Bronchial epithelial cell (primary cell): ENCODE results near the gene CHCHD10. TPM values are rescaled to one million over a fixed set of nuclear protein-coding genes. Genes with fewer than 3 reads are reported as not detected.

ENCODE experiments used
- DNase-seq: peaks from one replicate; pipeline ENCODE4 v3.0.0-alpha.2; 2010; ENCODE audit warnings: low read depth
- FAIRE-seq: peaks from 2 replicates; lab custom pipeline; 2011; peaks lifted over from hg19 to GRCh38; lab: Jason Lieb, UNC
- H3K27me3 ChIP-seq: 2 replicates; pipeline ENCODE4 v1.5.1; 2011; ENCODE audit warnings: low read length; ENCODE audit not compliant: control insufficient read depth, insufficient read depth
- H3K36me3 ChIP-seq: 2 replicates; pipeline ENCODE4 v1.5.1; 2011; ENCODE audit warnings: low read length; ENCODE audit not compliant: control insufficient read depth, insufficient read depth
- H3K4me3 ChIP-seq: 2 replicates; pipeline ENCODE4 v1.5.1; 2011; ENCODE audit warnings: mild to moderate bottlenecking, low read depth, low read length, control low read depth
- CTCF ChIP-seq: IDR thresholded peaks from 2 replicates; pipeline ENCODE4 v1.5.1; 2011; ENCODE audit warnings: mild to moderate bottlenecking, moderate library complexity, low read length, control low read depth, inconsistent platforms; ENCODE audit not compliant: insufficient read depth, severe bottlenecking
- total RNA-seq: library from RNA; depleted of rRNA; stranded (reverse); fragments of >200 nt; gene quantifications from 2 replicates; pipeline ENCODE4 v1.2.1, GENCODE V29; 2014

Gene CHCHD10
- 4.5 and 11.5 TPM in 2 replicates for total RNA-seq

GRCh38 chr22:23767673-23768548 lies at the start of gene CHCHD10:
TSS of gene CHCHD10 (minus strand) at chr22:23767972. CDS start at chr22:23767874, 98 bp downstream.
- peak; percentile 83 for TF ChIP-seq CTCF
- DNase-seq (peak; percentile 19), FAIRE-seq (no peak)
- no peaks in the 10 kb centered on the region for H3K27me3 ChIP-seq
- H3K4me3 ChIP-seq, result peak within 1 kb of the TSS; percentile 83
- H3K36me3 ChIP-seq, result no peaks in the 10 kb centered on the region

GRCh38 chr22:23817146-23817545 lies 49.4 kb upstream of the CHCHD10 start:
- no peak for FAIRE-seq

GRCh38 chr22:23816156-23816976 lies 48.6 kb upstream of the CHCHD10 start:
- no peak overlapping the region for H3K4me3 ChIP-seq
- no peak for TF ChIP-seq CTCF
- H3K27me3 ChIP-seq, result no peaks in the 10 kb centered on the region
- peaks cover 21% of the 10 kb centered on the region for H3K36me3 ChIP-seq
- FAIRE-seq (peak; percentile 91), DNase-seq (no peak)

More at GRCh38 chr22:23817146-23817545, 49.4 kb upstream of the CHCHD10 start:
- Histone ChIP-seq H3K36me3 (peaks cover 23% of the 10 kb centered on the region), H3K27me3 (no peaks in the 10 kb centered on the region), H3K4me3 (no peak overlapping the region)
- TF ChIP-seq CTCF, result no peak
- DNase-seq, result no peak

GRCh38 chr22:23815541-23816155 lies 47.9 kb upstream of the CHCHD10 start:
- DNase-seq, result no peak
- H3K4me3 ChIP-seq, result no peak overlapping the region
- H3K36me3 ChIP-seq, result peaks cover 16% of the 10 kb centered on the region
- no peak for TF ChIP-seq CTCF
- no peaks in the 10 kb centered on the region for H3K27me3 ChIP-seq
- FAIRE-seq, result no peak

GRCh38 chr22:23812378-23812777 lies 44.6 kb upstream of the CHCHD10 start:
- DNase-seq, result no peak
- FAIRE-seq, result no peak
- TF ChIP-seq CTCF, result no peak
- Histone ChIP-seq H3K27me3 (no peaks in the 10 kb centered on the region), H3K36me3 (peaks cover 13% of the 10 kb centered on the region), H3K4me3 (no peak overlapping the region)
